ENCODE data around the gene HCFC1.

GRCh38 chrX:153897899-153898298 lies 73.7 kb downstream of the HCFC1 start:
- TF ChIP-seq CTCF (conservative IDR thresholded peaks at IDR 0.05; ENCODE audit: low read depth, low read length) (no peak), EZH2 (IDR thresholded peaks at IDR 0.05; ENCODE audit: borderline replicate concordance, low read depth, low read length, poor library complexity, severe bottlenecking) (no peak)
